Iris pigment epithelial cell (primary cell): Measurements from ENCODE around the gene SMAD7.

Experiments used
- DNase-seq: peaks from one replicate; pipeline ENCODE4 v3.0.0-alpha.2; 2011; ENCODE audit warnings: low read depth

Gene SMAD7

DNA sequence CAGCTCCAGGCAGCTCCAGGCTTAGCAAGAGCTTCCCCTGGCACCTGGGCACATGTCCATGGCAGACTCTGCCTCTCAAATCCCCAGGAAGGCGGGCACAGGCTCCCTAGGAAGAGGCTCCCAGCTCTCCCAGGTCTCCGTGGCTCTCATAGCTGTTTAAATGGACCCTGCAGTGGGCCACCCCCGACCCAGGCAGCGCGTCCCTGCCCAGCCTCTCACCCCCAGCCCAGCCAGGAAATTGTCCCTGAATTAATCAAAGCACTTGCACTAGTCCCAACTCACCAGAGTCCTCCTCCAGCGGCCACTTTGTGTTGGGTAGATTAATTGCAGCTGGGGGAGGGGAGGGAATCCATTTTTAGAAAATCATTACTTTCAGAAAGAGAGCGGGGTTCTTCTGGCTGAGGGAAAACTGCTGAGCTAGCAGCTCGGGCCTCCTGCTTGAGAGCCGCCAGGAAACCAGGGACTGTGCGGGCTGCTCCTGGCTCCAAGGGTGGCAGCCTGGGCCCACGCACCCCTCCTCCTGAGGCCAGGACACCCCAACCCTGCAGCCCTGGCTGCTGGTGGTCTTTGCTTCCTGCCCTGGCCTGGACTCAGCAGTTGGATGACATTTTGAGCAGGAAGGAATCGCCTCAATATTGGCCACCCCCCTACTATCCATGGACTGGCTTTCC lies 36.0 kb downstream of the SMAD7 start:
- DNase-seq: no peak

GRCh38 chr18:48913775-48914174 lies 37.0 kb downstream of the SMAD7 start:
- DNase-seq: no peak

GRCh38 chr18:48913201-48913600 lies 37.6 kb downstream of the SMAD7 start:
- no peak for DNase-seq

- no peak for DNase-seq
Measured at GRCh38 chr18:48910972-48911545, 39.7 kb downstream of the SMAD7 start.

DNA sequence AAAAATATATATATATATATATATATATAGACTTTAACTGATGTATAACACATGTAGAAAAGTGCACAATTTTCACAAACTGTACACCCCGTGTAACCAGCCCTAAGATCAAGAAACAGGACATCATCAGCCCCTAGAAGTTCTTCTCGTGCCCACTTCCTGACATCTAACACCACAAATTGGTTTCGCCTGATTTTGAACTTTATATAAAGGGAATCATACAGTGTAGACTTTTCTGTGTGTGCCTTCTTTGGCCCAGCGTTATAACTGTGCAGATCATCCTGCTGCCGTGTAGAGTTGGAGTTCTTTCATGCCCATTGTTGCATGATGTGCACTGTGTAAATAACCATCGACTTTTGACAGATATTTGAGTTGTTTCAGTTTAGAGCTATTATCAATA lies 41.0 kb downstream of the SMAD7 start:
- no peak for DNase-seq

DNA sequence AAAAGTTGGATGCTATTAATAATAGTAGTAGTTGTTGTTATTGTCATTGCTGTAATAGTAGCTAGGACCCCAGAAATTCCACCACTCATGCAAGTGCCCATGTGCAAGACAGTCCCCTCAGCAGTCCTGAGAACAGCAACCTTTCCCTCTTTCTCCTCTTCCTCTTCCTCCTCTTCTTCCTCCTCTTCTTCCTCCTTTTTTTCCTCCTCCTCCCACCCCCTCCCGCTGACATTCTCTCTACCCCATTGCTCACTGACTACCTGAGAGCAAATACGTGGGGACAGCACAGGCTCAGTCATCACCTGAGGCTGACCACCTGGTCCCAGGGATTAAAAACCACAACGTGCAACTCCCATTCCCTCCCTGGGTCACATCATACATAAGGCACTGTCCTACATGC lies 41.8 kb downstream of the SMAD7 start:
- no peak for DNase-seq

GRCh38 chr18:48905513-48905912 lies 45.3 kb downstream of the SMAD7 start:
- peak; percentile 37 for DNase-seq

GRCh38 chr18:48904847-48905394 lies 45.8 kb downstream of the SMAD7 start:
- no peak for DNase-seq

- peak; percentile 53 for DNase-seq
Measured at GRCh38 chr18:48904091-48904490, 46.7 kb downstream of the SMAD7 start.

- peak; percentile 79 for DNase-seq
Measured at GRCh38 chr18:48902856-48903601, 47.7 kb downstream of the SMAD7 start.

- peak; percentile 95 for DNase-seq
Measured at GRCh38 chr18:48902023-48902855, 48.5 kb downstream of the SMAD7 start.

- DNase-seq: no peak
Measured at GRCh38 chr18:48901145-48902022, 49.4 kb downstream of the SMAD7 start.

GRCh38 chr18:48900469-48900868 lies 50.3 kb downstream of the SMAD7 start:
- DNase-seq: no peak

- no peak for DNase-seq
Measured at GRCh38 chr18:48899558-48900174, 51.1 kb downstream of the SMAD7 start.

GRCh38 chr18:48898521-48898920 lies 52.2 kb downstream of the SMAD7 start:
- DNase-seq: no peak

GRCh38 chr18:48897531-48897930 lies 53.2 kb downstream of the SMAD7 start:
- DNase-seq: no peak

GRCh38 chr18:48896875-48897511 lies 53.8 kb downstream of the SMAD7 start:
- peak; percentile 20 for DNase-seq

DNA sequence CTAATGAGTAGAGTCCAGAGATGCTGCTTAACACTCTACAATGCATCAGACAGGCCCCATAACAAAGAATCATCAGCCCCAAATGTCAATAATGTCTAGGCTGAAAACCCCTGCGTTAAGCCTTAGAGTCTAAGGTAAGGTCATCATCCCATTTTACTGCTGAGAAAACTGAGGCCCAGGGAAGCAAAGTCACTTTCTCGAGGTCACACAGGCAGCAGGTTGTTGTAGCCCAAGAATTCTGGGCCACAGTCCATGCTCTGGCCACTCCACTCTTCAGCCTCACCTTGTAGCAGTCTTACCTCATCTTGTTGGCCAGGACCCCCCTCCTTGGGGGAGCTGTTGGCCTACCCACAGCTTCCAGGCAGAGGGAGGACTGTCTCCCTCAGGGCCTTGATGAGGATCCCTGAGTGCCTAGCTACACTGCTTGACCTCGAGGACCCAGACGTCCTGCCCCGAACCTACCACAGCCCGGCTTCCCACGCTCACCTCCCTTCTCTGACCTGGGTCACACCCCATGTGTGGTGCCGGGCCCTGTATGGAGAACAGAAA lies 54.4 kb downstream of the SMAD7 start:
- no peak for DNase-seq

GRCh38 chr18:48894799-48895346 lies 55.9 kb downstream of the SMAD7 start:
- no peak for DNase-seq
